HepG2 (cell line): ENCODE measurements around the gene TIMM17B. TPM values are rescaled to one million over a fixed set of nuclear protein-coding genes. Genes with fewer than 3 reads are reported as not detected.

ENCODE experiments used
- ATAC-seq: fragments of 200-7000 bp; cut with Tn5 transposase; 3 replicates; pipeline ENCODE4 v1.9.1; 2020; ENCODE audit warnings: mild to moderate bottlenecking, moderate library complexity
- BruUV-seq: library from RNA; stranded (reverse); fragments of 400-500 nt; replicated peaks from 2 replicates; lab custom pipeline; 2021; lab: Mats Ljungman, UMichigan
- CTCF ChIA-PET: fragments of 300-600 bp; formaldehyde crosslinking; extraction: SDS; loops from one replicate; lab custom pipeline; 2021; ENCODE audit warnings: low total read pairs, inconsistent platforms, low intra/inter-chr PET ratio; lab: Yijun Ruan, JAX
- POLR2A ChIA-PET: fragments of 350-600 bp; sonication (Branson Sonifier 250); formaldehyde crosslinking; loops from one replicate; lab custom pipeline; 2020; ENCODE audit warnings: antibody characterized with exemption, inconsistent platforms; lab: Yijun Ruan, JAX
- DNase-seq: peaks from one replicate; pipeline ENCODE4 v3.0.0-alpha.2; 2015; ENCODE audit warnings: low spot score
- FAIRE-seq: peaks from 3 replicates; lab custom pipeline; 2011; peaks lifted over from hg19 to GRCh38; lab: Jason Lieb, UNC
- H2AFZ ChIP-seq: one replicate; pipeline ENCODE4 v1.6.1; 2011; ENCODE audit warnings: low read length, inconsistent platforms
- H3K27ac ChIP-seq: fragments of 300-600 bp; 3 replicates; pipeline ENCODE4 v1.8.0; 2011; ENCODE audit warnings: mixed run types, mild to moderate bottlenecking, mixed read lengths, low read length, inconsistent platforms; ENCODE audit not compliant: insufficient read depth; ENCODE audit errors: extremely low read length
- H3K27me3 ChIP-seq, 2 experiments: fragments of 200-600 bp in 1 of 2; 2 replicates in 1 of 2; 3 replicates in 1 of 2; pipeline versions ENCODE4 v1.6.0 to v1.8.0; 2011; ENCODE audit warnings: low read length in 2 of 2, mild to moderate bottlenecking in 2 of 2, moderate library complexity in 2 of 2, inconsistent platforms in 1 of 2; ENCODE audit not compliant: insufficient read depth in 2 of 2, control insufficient read depth in 1 of 2
- H3K36me3 ChIP-seq, 2 experiments: fragments of 200-600 bp in 1 of 2; replicated peaks in 1 of 2; 2 replicates in 1 of 2; 3 replicates in 1 of 2; pipeline versions ENCODE4 v1.5.1 to v1.8.0; 2011; ENCODE audit warnings: low read length in 2 of 2, inconsistent platforms in 1 of 2; ENCODE audit not compliant: insufficient read depth in 2 of 2, control insufficient read depth in 1 of 2
- H3K4me1 ChIP-seq: 2 replicates; pipeline ENCODE4 v1.5.1; 2012; ENCODE audit warnings: low read length, inconsistent platforms; ENCODE audit not compliant: insufficient read depth
- H3K4me2 ChIP-seq: 2 replicates; pipeline ENCODE4 v1.6.0; 2011; ENCODE audit warnings: low read depth, low read length, inconsistent platforms
- H3K4me3 ChIP-seq, 3 experiments: fragments of 200-600 bp in 1 of 3; sonication (generic), shearing (Covaris generic) in 1 of 3; replicated peaks in 1 of 3; 2 replicates each; pipeline ENCODE4 v1.5.1; 2011 to 2016; ENCODE audit warnings: low read length in 3 of 3, inconsistent platforms in 2 of 3, low read depth in 2 of 3, mild to moderate bottlenecking in 2 of 3, control low read depth in 1 of 3, mixed read lengths in 1 of 3; ENCODE audit not compliant: insufficient read depth in 1 of 3
- H3K79me2 ChIP-seq: one replicate; pipeline ENCODE4 v1.6.1; 2011; ENCODE audit warnings: low read length, inconsistent platforms; ENCODE audit not compliant: insufficient read depth
- H3K9ac ChIP-seq: 2 replicates; pipeline ENCODE4 v1.6.0; 2011; ENCODE audit warnings: mild to moderate bottlenecking, low read depth, low read length, inconsistent platforms; ENCODE audit not compliant: insufficient read depth
- H3K9me3 ChIP-seq: 2 replicates; pipeline ENCODE4 v1.5.1; 2012; ENCODE audit warnings: mild to moderate bottlenecking, low read length
- H4K20me1 ChIP-seq: 2 replicates; pipeline ENCODE4 v1.6.0; 2011; ENCODE audit warnings: inconsistent platforms, mild to moderate bottlenecking, low read length, moderate library complexity; ENCODE audit not compliant: insufficient read depth
- ETV6 ChIP-seq: sonication (generic); formaldehyde crosslinking; conservative IDR thresholded peaks from 2 replicates; pipeline ENCODE4 v1.4.0; 2020; ENCODE audit warnings: missing genetic modification reagents
- HDAC2 ChIP-seq: sonication (generic); formaldehyde crosslinking; IDR thresholded peaks from 2 replicates; pipeline ENCODE4 v1.4.0; 2020; ENCODE audit warnings: missing genetic modification reagents
- KAT2B ChIP-seq: fragments of 150-350 bp; IDR thresholded peaks from 2 replicates; pipeline ENCODE4 v1.6.1; 2014; ENCODE audit warnings: low read depth, low read length, borderline replicate concordance
- MEIS1 ChIP-seq: sonication (generic); formaldehyde crosslinking; IDR thresholded peaks from 2 replicates; pipeline ENCODE4 v1.9.0; 2021; ENCODE audit warnings: mild to moderate bottlenecking, missing genetic modification reagents, moderate library complexity, borderline replicate concordance
- PAX8 ChIP-seq: sonication (generic); formaldehyde crosslinking; IDR thresholded peaks from 2 replicates; pipeline ENCODE4 v1.8.0; 2022; ENCODE audit warnings: mild to moderate bottlenecking, missing genetic modification reagents, borderline replicate concordance
- SRSF1 ChIP-seq: fragments of 200-400 bp; formaldehyde crosslinking; optimal IDR thresholded peaks from 2 replicates; pipeline ENCODE3; 2017; ENCODE audit warnings: mild to moderate bottlenecking, low read depth, low read length, moderate library complexity
- TOPORS ChIP-seq: sonication (generic); formaldehyde crosslinking; IDR thresholded peaks from 2 replicates; pipeline ENCODE4 v1.8.0; 2023; ENCODE audit warnings: mild to moderate bottlenecking, missing genetic modification reagents
- ZC3H4 ChIP-seq: sonication (generic); formaldehyde crosslinking; IDR thresholded peaks from 2 replicates; pipeline ENCODE4 v1.4.0; 2020; ENCODE audit warnings: missing genetic modification reagents, borderline replicate concordance
- ZNF143 ChIP-seq: sonication (generic); formaldehyde crosslinking; IDR thresholded peaks from 2 replicates; pipeline ENCODE4 v1.4.0; 2020; ENCODE audit warnings: missing genetic modification reagents
- ZNF180 ChIP-seq: sonication (generic); formaldehyde crosslinking; IDR thresholded peaks from 2 replicates; pipeline ENCODE4 v1.4.0; 2020; ENCODE audit warnings: low read depth, missing genetic modification reagents, borderline replicate concordance
- ZNF224 ChIP-seq: sonication (generic); formaldehyde crosslinking; IDR thresholded peaks from 2 replicates; pipeline ENCODE4 v1.5.0; 2020; ENCODE audit warnings: mild to moderate bottlenecking, missing genetic modification reagents
- ZNF878 ChIP-seq: sonication (generic); formaldehyde crosslinking; IDR thresholded peaks from 2 replicates; pipeline ENCODE4 v1.8.1; 2023; ENCODE audit warnings: mild to moderate bottlenecking, missing genetic modification reagents, moderate library complexity
- WGBS: methylation state at CpG from one replicate; pipeline ENCODE4 v1.1.6; 2017; ENCODE audit warnings: low lambda C conversion rate; 5-methylcytosine and 5-hydroxymethylcytosine counted together
- in situ Hi-C: cut with HindIII; loops from 2 replicates; pipeline ENCODE4 v1.10.0; 2017; ENCODE audit warnings: low pct_unique_long_range_greater_than_20kb; ENCODE audit not compliant: extremely low pct_ligation_motif_present
- intact Hi-C: fragments of 100-400 bp; cut with micrococcal nuclease; formaldehyde crosslinking; loops from one replicate; pipeline ENCODE4 v1.10.0; 2022; ENCODE audit not compliant: unreplicated experiment
- polyA plus RNA-seq, 8 experiments: library from polyadenylated mRNA; depleted of rRNA in 3 of 8; stranded (reverse) in 7 of 8; unstranded in 1 of 8; fragments of >200 nt; fragmentation: Illumina TruSeq in 4 of 8; extraction: Trizol in 4 of 8; gene quantifications; 2 replicates each; pipeline versions ENCODE4 v1.2.1 to v1.2.3, GENCODE V29; 2011 to 2016; ENCODE audit warnings: low read depth in 4 of 8, missing spikeins in 1 of 8, mixed read lengths in 1 of 8; ENCODE audit not compliant: insufficient read depth in 1 of 8
- total RNA-seq, 5 experiments: library from RNA; depleted of rRNA; stranded (reverse); fragments of >200 nt; fragmentation: Illumina TruSeq; extraction: Trizol; gene quantifications; 2 replicates each; pipeline ENCODE4 v1.2.3, GENCODE V29; 2016; ENCODE audit warnings: low read depth in 1 of 5
- TF ChIP-seq, protein P1 (sequence below): sonication (generic); formaldehyde crosslinking; IDR thresholded peaks from 2 replicates; pipeline ENCODE4 v1.4.0; 2020; ENCODE audit warnings: missing genetic modification reagents, borderline replicate concordance
- TF ChIP-seq, protein P2 (sequence below): sonication (generic); formaldehyde crosslinking; IDR thresholded peaks from 2 replicates; pipeline ENCODE4 v1.5.1; 2020; ENCODE audit warnings: mild to moderate bottlenecking, missing genetic modification reagents, borderline replicate concordance

TIMM17B gene
- total and polyA plus RNA-seq, 2 of the 13 experiments (the other 11 are each of a cell fraction or from before 2014, with no cell fraction given), result 56.0 to 72.5 TPM

DNA sequence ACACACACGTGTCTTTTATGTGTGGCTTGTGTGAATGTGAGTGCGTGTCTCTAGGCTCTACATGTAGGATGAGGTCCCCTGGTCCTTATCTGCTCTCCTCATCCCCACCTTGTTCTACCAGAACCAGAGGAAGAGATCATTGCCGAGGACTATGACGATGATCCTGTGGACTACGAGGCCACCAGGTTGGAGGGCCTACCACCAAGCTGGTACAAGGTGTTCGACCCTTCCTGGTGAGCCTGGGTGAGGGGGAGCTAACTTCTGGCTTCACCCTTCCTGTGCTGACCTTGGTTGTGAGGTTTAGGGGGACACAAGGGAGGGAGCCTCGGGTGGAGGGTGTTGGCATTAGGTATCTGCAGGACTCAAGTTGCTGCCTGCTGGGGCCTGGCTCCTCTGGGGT lies 3.5 kb upstream of the TIMM17B start:
- no peak for DNase-seq
- Histone ChIP-seq H4K20me1 (no peaks in the 10 kb centered on the region; the same call in 1 of the 2 replicates), H3K4me2 (no peak overlapping the region), H3K36me3 (peaks cover 12 to 13% of the 10 kb centered on the region in 2 experiments), H3K4me1 (peaks cover 17% of the 10 kb centered on the region), H3K9ac (no peak overlapping the region), H3K79me2 (peaks cover 23% of the 10 kb centered on the region), H2AFZ (no peak overlapping the region), H3K27me3 (no peaks in the 10 kb centered on the region), H3K9me3 (no peaks in the 10 kb centered on the region), H3K27ac (no peak overlapping the region), H3K4me3 (no peak overlapping the region)
- BruUV-seq, result no TSS peak
- intact Hi-C loops, result no loop called here
- CTCF ChIA-PET, result no interaction called here
- no peak for TF ChIP-seq ZNF878 (CRISPR knock-in tag)
- no peak for TF ChIP-seq ZNF180 (CRISPR knock-in tag)
- no peak for TF ChIP-seq TOPORS (CRISPR knock-in tag)
- TF ChIP-seq, protein P1, sequence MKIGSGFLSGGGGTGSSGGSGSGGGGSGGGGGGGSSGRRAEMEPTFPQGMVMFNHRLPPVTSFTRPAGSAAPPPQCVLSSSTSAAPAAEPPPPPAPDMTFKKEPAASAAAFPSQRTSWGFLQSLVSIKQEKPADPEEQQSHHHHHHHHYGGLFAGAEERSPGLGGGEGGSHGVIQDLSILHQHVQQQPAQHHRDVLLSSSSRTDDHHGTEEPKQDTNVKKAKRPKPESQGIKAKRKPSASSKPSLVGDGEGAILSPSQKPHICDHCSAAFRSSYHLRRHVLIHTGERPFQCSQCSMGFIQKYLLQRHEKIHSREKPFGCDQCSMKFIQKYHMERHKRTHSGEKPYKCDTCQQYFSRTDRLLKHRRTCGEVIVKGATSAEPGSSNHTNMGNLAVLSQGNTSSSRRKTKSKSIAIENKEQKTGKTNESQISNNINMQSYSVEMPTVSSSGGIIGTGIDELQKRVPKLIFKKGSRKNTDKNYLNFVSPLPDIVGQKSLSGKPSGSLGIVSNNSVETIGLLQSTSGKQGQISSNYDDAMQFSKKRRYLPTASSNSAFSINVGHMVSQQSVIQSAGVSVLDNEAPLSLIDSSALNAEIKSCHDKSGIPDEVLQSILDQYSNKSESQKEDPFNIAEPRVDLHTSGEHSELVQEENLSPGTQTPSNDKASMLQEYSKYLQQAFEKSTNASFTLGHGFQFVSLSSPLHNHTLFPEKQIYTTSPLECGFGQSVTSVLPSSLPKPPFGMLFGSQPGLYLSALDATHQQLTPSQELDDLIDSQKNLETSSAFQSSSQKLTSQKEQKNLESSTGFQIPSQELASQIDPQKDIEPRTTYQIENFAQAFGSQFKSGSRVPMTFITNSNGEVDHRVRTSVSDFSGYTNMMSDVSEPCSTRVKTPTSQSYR, result no peak
- TF ChIP-seq HDAC2 (CRISPR knock-in tag), result no peak
- TF ChIP-seq ETV6 (CRISPR knock-in tag), result no peak
- TF ChIP-seq MEIS1, result no peak
- no peak for TF ChIP-seq SRSF1
- no peak for TF ChIP-seq ZNF224
- TF ChIP-seq ZC3H4 (CRISPR knock-in tag), result no peak
- TF ChIP-seq ZNF143 (CRISPR knock-in tag), result no peak
- TF ChIP-seq KAT2B, result no peak
- no peak for TF ChIP-seq PAX8 (CRISPR knock-in tag)
- TF ChIP-seq, protein P2, sequence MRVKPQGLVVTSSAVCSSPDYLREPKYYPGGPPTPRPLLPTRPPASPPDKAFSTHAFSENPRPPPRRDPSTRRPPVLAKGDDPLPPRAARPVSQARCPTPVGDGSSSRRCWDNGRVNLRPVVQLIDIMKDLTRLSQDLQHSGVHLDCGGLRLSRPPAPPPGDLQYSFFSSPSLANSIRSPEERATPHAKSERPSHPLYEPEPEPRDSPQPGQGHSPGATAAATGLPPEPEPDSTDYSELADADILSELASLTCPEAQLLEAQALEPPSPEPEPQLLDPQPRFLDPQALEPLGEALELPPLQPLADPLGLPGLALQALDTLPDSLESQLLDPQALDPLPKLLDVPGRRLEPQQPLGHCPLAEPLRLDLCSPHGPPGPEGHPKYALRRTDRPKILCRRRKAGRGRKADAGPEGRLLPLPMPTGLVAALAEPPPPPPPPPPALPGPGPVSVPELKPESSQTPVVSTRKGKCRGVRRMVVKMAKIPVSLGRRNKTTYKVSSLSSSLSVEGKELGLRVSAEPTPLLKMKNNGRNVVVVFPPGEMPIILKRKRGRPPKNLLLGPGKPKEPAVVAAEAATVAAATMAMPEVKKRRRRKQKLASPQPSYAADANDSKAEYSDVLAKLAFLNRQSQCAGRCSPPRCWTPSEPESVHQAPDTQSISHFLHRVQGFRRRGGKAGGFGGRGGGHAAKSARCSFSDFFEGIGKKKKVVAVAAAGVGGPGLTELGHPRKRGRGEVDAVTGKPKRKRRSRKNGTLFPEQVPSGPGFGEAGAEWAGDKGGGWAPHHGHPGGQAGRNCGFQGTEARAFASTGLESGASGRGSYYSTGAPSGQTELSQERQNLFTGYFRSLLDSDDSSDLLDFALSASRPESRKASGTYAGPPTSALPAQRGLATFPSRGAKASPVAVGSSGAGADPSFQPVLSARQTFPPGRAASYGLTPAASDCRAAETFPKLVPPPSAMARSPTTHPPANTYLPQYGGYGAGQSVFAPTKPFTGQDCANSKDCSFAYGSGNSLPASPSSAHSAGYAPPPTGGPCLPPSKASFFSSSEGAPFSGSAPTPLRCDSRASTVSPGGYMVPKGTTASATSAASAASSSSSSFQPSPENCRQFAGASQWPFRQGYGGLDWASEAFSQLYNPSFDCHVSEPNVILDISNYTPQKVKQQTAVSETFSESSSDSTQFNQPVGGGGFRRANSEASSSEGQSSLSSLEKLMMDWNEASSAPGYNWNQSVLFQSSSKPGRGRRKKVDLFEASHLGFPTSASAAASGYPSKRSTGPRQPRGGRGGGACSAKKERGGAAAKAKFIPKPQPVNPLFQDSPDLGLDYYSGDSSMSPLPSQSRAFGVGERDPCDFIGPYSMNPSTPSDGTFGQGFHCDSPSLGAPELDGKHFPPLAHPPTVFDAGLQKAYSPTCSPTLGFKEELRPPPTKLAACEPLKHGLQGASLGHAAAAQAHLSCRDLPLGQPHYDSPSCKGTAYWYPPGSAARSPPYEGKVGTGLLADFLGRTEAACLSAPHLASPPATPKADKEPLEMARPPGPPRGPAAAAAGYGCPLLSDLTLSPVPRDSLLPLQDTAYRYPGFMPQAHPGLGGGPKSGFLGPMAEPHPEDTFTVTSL, result no peak
- no peak for FAIRE-seq
- 100% methylated on average over 1 of the region's 7 CpGs for WGBS
- in situ Hi-C loops, result no loop called here
- no peak for ATAC-seq
- POLR2A ChIA-PET, result no interaction called here
